SK-N-SH (cell line): ENCODE measurements around the gene RPL29. TPM values are rescaled to one million over a fixed set of nuclear protein-coding genes. Genes with fewer than 3 reads are reported as not detected.

ENCODE experiments used
- CTCF ChIA-PET: fragments of 300-600, 350-600 bp; formaldehyde crosslinking; extraction: SDS; loops from one replicate; lab custom pipeline; 2021; lab: Yijun Ruan, JAX
- POLR2A ChIA-PET: fragments of 350-600 bp; sonication (Branson Sonifier 250); formaldehyde crosslinking; extraction: SDS; loops from one replicate; lab custom pipeline; 2020; ENCODE audit warnings: antibody characterized with exemption, inconsistent platforms; lab: Yijun Ruan, JAX
- DNase-seq: peaks from one replicate; pipeline ENCODE4 v3.0.0; 2012
- H2AFZ ChIP-seq: fragments of 200-600 bp; sonication (generic); 2 replicates; pipeline ENCODE4 v1.8.1; 2016; ENCODE audit warnings: antibody characterized with exemption, mild to moderate bottlenecking, low read depth
- H3F3A ChIP-seq: fragments of 200-600 bp; sonication (generic); replicated peaks from 2 replicates; pipeline ENCODE3; 2016; ENCODE audit warnings: antibody characterized with exemption, mild to moderate bottlenecking; ENCODE audit not compliant: insufficient read depth
- H3K27ac ChIP-seq, 2 experiments: fragments of 200-500 bp in 1 of 2; fragments of 200-600 bp in 1 of 2; sonication (Bioruptor generic) in 1 of 2; sonication (generic), shearing (Covaris generic) in 1 of 2; 2 replicates each; pipeline versions ENCODE4 v1.5.1 to v1.6.1; 2014 to 2016; ENCODE audit warnings: low read depth in 2 of 2, inconsistent platforms in 1 of 2, low read length in 1 of 2, mild to moderate bottlenecking in 1 of 2, mixed read lengths in 1 of 2
- H3K27me3 ChIP-seq: fragments of 200-600 bp; sonication (generic), shearing (Covaris generic); 2 replicates; pipeline ENCODE4 v1.6.1; 2016; ENCODE audit warnings: mixed run types; ENCODE audit not compliant: insufficient read depth
- H3K36me3 ChIP-seq, 2 experiments: fragments of 200-500 bp in 1 of 2; fragments of 200-600 bp in 1 of 2; sonication (Bioruptor generic) in 1 of 2; sonication (generic) in 1 of 2; replicated peaks in 1 of 2; 2 replicates each; pipeline versions ENCODE3 to v1.5.1; 2014 to 2016; ENCODE audit warnings: low read length in 1 of 2, mild to moderate bottlenecking in 1 of 2; ENCODE audit not compliant: insufficient read depth in 2 of 2, control insufficient read depth in 1 of 2
- H3K4me1 ChIP-seq, 2 experiments: fragments of 200-500 bp in 1 of 2; fragments of 200-600 bp in 1 of 2; sonication (Bioruptor generic) in 1 of 2; sonication (generic), shearing (Covaris generic) in 1 of 2; 2 replicates each; pipeline versions ENCODE4 v1.5.1 to v1.6.1; 2014 to 2016; ENCODE audit warnings: low read depth in 1 of 2, low read length in 1 of 2, mixed run types in 1 of 2; ENCODE audit not compliant: insufficient read depth in 2 of 2, control insufficient read depth in 1 of 2
- H3K4me2 ChIP-seq: fragments of 200-600 bp; sonication (generic), shearing (Covaris generic); 2 replicates; pipeline ENCODE4 v1.6.1; 2017; ENCODE audit warnings: mixed run types
- H3K4me3 ChIP-seq, 2 experiments: fragments of 200-500 bp in 1 of 2; fragments of 200-600 bp in 1 of 2; sonication (Bioruptor generic) in 1 of 2; sonication (generic), shearing (Covaris generic) in 1 of 2; 2 replicates each; pipeline versions ENCODE4 v1.5.1 to v1.8.1; 2014 to 2016; ENCODE audit warnings: low read depth in 2 of 2, inconsistent platforms in 1 of 2, low read length in 1 of 2, mild to moderate bottlenecking in 1 of 2, mixed read lengths in 1 of 2, moderate library complexity in 1 of 2
- H3K79me2 ChIP-seq: fragments of 200-600 bp; sonication (generic); 2 replicates; pipeline ENCODE4 v1.8.1; 2017; ENCODE audit warnings: mild to moderate bottlenecking; ENCODE audit not compliant: insufficient read depth
- H3K9ac ChIP-seq: fragments of 200-600 bp; sonication (generic); 2 replicates; pipeline ENCODE4 v1.6.1; 2017; ENCODE audit warnings: mixed run types
- H3K9me2 ChIP-seq: fragments of 200-600 bp; sonication (generic); 2 replicates; pipeline ENCODE4 v1.6.1; 2017; ENCODE audit warnings: mixed run types
- H3K9me3 ChIP-seq: fragments of 200-600 bp; sonication (generic); 2 replicates; pipeline ENCODE4 v1.6.1; 2017; ENCODE audit warnings: mixed run types, mild to moderate bottlenecking, moderate library complexity
- H4K20me1 ChIP-seq: fragments of 200-600 bp; sonication (generic); 2 replicates; pipeline ENCODE4 v1.6.1; 2017; ENCODE audit warnings: mild to moderate bottlenecking, mixed run types; ENCODE audit not compliant: insufficient read depth
- CHD2 ChIP-seq: fragments of 150-350 bp; IDR thresholded peaks from 2 replicates; pipeline ENCODE4 v1.6.1; 2018; ENCODE audit warnings: low read length; ENCODE audit not compliant: partially characterized antibody
- ELF1 ChIP-seq: IDR thresholded peaks from 2 replicates; pipeline ENCODE4 v1.4.0; 2012
- FOXJ3 ChIP-seq: sonication (generic); formaldehyde crosslinking; IDR thresholded peaks from 2 replicates; pipeline ENCODE4 v1.5.1; 2020; ENCODE audit warnings: mild to moderate bottlenecking, missing genetic modification reagents
- GATA2 ChIP-seq: sonication (generic); formaldehyde crosslinking; IDR thresholded peaks from 2 replicates; pipeline ENCODE4 v1.5.0; 2020; ENCODE audit warnings: mild to moderate bottlenecking, missing genetic modification reagents
- IRF3 ChIP-seq: fragments of 150-350 bp; IDR thresholded peaks from 2 replicates; pipeline ENCODE4 v1.6.1; 2016; ENCODE audit warnings: mild to moderate bottlenecking, low read depth, low read length
- JUND ChIP-seq: IDR thresholded peaks from 2 replicates; pipeline ENCODE4 v1.4.0; 2012
- MEF2A ChIP-seq: IDR thresholded peaks from 2 replicates; pipeline ENCODE4 v1.4.0; 2012; ENCODE audit warnings: low read depth, borderline replicate concordance
- MXI1 ChIP-seq: IDR thresholded peaks from 2 replicates; pipeline ENCODE4 v1.6.1; 2012; ENCODE audit warnings: mild to moderate bottlenecking, low read depth, low read length, improper control_type of control experiment
- NRF1 ChIP-seq: IDR thresholded peaks from 2 replicates; pipeline ENCODE4 v1.6.1; 2012; ENCODE audit warnings: low read depth, mild to moderate bottlenecking, low read length
- RAD21 ChIP-seq: IDR thresholded peaks from 2 replicates; pipeline ENCODE4 v1.6.1; 2012; ENCODE audit warnings: mild to moderate bottlenecking, low read length
- RCOR1 ChIP-seq: fragments of 150-350 bp; IDR thresholded peaks from 2 replicates; pipeline ENCODE4 v1.6.1; 2017; ENCODE audit warnings: antibody characterized with exemption, low read length
- REST ChIP-seq: IDR thresholded peaks from 2 replicates; pipeline ENCODE4 v1.6.1; 2012; ENCODE audit warnings: mild to moderate bottlenecking, low read depth, low read length, moderate library complexity
- RFX5 ChIP-seq: IDR thresholded peaks from 2 replicates; pipeline ENCODE4 v1.6.1; 2012; ENCODE audit warnings: mild to moderate bottlenecking, improper control_type of control experiment, low read length
- SIN3A ChIP-seq: IDR thresholded peaks from 2 replicates; pipeline ENCODE4 v1.6.1; 2012; ENCODE audit warnings: low read depth, mild to moderate bottlenecking, low read length, moderate library complexity, borderline replicate concordance
- SMC3 ChIP-seq: IDR thresholded peaks from 2 replicates; pipeline ENCODE4 v1.6.1; 2012; ENCODE audit warnings: low read depth, low read length, improper control_type of control experiment
- TAF1 ChIP-seq: IDR thresholded peaks from 2 replicates; pipeline ENCODE4 v1.6.1; 2012; ENCODE audit warnings: low read depth, mild to moderate bottlenecking, low read length, moderate library complexity, borderline replicate concordance
- TEAD4 ChIP-seq: IDR thresholded peaks from 2 replicates; pipeline ENCODE4 v1.4.0; 2012; ENCODE audit warnings: mild to moderate bottlenecking, borderline replicate concordance; ENCODE audit not compliant: insufficient read depth
- YY1 ChIP-seq: IDR thresholded peaks from 2 replicates; pipeline ENCODE4 v1.4.0; 2012; ENCODE audit warnings: low read depth, mild to moderate bottlenecking
- WGBS: methylation state at CpG from one replicate; pipeline ENCODE4 v1.1.6; 2017; ENCODE audit warnings: low lambda C conversion rate; 5-methylcytosine and 5-hydroxymethylcytosine counted together
- polyA plus RNA-seq, 3 experiments: library from polyadenylated mRNA; depleted of rRNA; stranded (reverse); fragments of >200 nt; gene quantifications; 2 replicates each; pipeline ENCODE4 v1.2.3, GENCODE V29; 2012
- TF ChIP-seq, protein P1 (sequence below): IDR thresholded peaks from 2 replicates; pipeline ENCODE4; 2012

Gene RPL29
- polyA plus RNA-seq, 1 of the 3 experiments (the other 2 are of a cell fraction) = 3,173 TPM

DNA sequence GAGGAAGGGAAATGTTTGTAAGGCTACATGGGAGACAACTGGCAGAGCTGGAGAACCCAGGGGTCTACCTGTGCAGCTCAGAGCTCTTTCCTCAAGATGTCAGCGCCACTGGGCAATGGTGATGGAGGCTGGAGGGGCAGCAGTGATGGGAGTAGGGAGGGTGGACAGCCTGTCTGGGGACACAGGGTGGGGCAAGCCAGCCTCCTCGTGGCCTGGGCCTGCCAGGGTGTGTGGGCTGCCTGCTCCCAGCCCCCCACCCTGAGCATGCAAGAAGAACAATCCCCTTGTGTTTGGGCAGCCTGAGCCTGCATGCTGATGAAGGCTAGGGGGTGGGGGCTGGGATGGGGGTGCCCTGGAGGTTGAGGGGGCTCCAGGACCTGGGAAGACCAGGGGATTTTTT is 29.7 kb downstream of the RPL29 start:
- H3K4me3 ChIP-seq = peak overlapping the region; percentile 76 to 79
- CTCF ChIA-PET = interaction anchor here (0.8 to 10.7 kb wide), 5 partner anchors 8 to 38 kb away, joined by 3 to 84 read pairs (median 10); partner anchors contain the start of genes ABHD14A, ABHD14B, PARP3 and RRP9
- no peak overlapping the region for H2AFZ ChIP-seq
- H3K36me3 ChIP-seq = peaks cover 0 to 5% of the 10 kb centered on the region in 2 experiments
- no peaks in the 10 kb centered on the region for H3K9me3 ChIP-seq
- peaks cover 39% of the 10 kb centered on the region for H3K79me2 ChIP-seq
- H3K9ac ChIP-seq = 0 out of 2 replicates have a peak overlapping the region, but pooled peaks have one; percentile 79
- no peak for DNase-seq
- 93% methylated on average over 2 of the region's 2 CpGs for WGBS
- H3K4me1 ChIP-seq = peaks cover 4 to 61% of the 10 kb centered on the region in 2 experiments; a peak in 2 of 4 replicates
- POLR2A ChIA-PET = interaction anchor here (1.5 kb wide), 1 partner anchor 13 kb away, joined by 4 read pairs; no protein-coding TSS in a partner anchor
- TF ChIP-seq NRF1 = no peak
- no peak for TF ChIP-seq ELF1
- TF ChIP-seq MXI1 = no peak
- TF ChIP-seq YY1 = no peak
- no peak for TF ChIP-seq CHD2
- TF ChIP-seq, protein P1, sequence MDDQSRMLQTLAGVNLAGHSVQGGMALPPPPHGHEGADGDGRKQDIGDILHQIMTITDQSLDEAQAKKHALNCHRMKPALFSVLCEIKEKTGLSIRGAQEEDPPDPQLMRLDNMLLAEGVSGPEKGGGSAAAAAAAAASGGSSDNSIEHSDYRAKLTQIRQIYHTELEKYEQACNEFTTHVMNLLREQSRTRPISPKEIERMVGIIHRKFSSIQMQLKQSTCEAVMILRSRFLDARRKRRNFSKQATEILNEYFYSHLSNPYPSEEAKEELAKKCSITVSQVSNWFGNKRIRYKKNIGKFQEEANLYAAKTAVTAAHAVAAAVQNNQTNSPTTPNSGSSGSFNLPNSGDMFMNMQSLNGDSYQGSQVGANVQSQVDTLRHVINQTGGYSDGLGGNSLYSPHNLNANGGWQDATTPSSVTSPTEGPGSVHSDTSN = no peak
- TF ChIP-seq JUND = no peak
- TF ChIP-seq IRF3 = no peak
- no peak for TF ChIP-seq SMC3
- H3K27me3 ChIP-seq = no peaks in the 10 kb centered on the region
- peak overlapping the region; percentile 99 for H3K4me2 ChIP-seq
- H3F3A ChIP-seq = peaks cover 12% of the 10 kb centered on the region
- peak overlapping the region in 1 of 2 experiments; percentile 74; a peak in 1 of 4 replicates for H3K27ac ChIP-seq
- 0 out of 2 replicates have a peak, but pooled peaks cover 4% of the 10 kb centered on the region for H4K20me1 ChIP-seq
- H3K9me2 ChIP-seq = no peaks in the 10 kb centered on the region

DNA sequence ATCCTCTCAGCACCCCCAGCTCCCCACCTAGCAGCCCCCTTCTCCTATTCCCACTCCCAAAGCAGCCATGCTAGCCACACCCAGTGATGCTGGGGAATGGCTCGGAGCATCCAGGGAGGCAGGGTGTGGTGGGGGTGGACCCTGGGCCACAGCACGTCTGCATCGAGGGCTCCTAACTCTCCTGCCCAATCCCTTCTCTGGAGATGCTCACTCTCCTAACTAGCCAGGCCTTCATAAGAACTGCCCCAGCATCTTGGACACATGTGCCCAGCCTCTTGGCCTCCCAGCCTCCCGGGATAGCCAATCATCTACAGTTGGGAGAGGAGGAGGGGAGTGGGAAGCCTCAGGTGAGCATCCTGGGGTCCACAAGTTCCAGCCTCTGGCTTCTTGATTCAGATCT is 31.2 kb downstream of the RPL29 start:
- 0 out of 2 replicates have a peak, but pooled peaks cover 4% of the 10 kb centered on the region for H4K20me1 ChIP-seq
- DNase-seq = no peak
- H3K27me3 ChIP-seq = no peaks in the 10 kb centered on the region
- TF ChIP-seq MEF2A (no peak), SIN3A (no peak), RCOR1 (no peak), FOXJ3 (CRISPR knock-in tag) (no peak), REST (no peak), IRF3 (no peak), TEAD4 (no peak), RAD21 (no peak), MXI1 (no peak), GATA2 (no peak), TAF1 (no peak), RFX5 (no peak)
- POLR2A ChIA-PET = interaction anchor here (1.2 to 1.8 kb wide), 3 partner anchors 9 to 22 kb away, joined by 3 to 11 read pairs (median 4); partner anchors contain the start of genes ABHD14B and PARP3
- peaks cover 39% of the 10 kb centered on the region for H3K79me2 ChIP-seq
- CTCF ChIA-PET = interaction anchor here (0.8 to 10.7 kb wide), 4 partner anchors 9 to 22 kb away, joined by 4 to 84 read pairs (median 6); partner anchors contain the start of genes ABHD14A, ABHD14B, ACY1 and PARP3
- H3F3A ChIP-seq = peaks cover 9% of the 10 kb centered on the region
- H3K27ac ChIP-seq = no peak overlapping the region; a peak in 1 of 4 replicates
- H3K9me3 ChIP-seq = no peaks in the 10 kb centered on the region
- WGBS = 75% methylated on average over 3 of the region's 4 CpGs
- H3K9ac ChIP-seq = no peak overlapping the region
- peaks cover 4 to 46% of the 10 kb centered on the region in 2 experiments; a peak in 2 of 4 replicates for H3K4me1 ChIP-seq
- H2AFZ ChIP-seq = no peak overlapping the region
- peaks cover 0 to 19% of the 10 kb centered on the region in 2 experiments for H3K36me3 ChIP-seq
- H3K9me2 ChIP-seq = no peaks in the 10 kb centered on the region
- H3K4me2 ChIP-seq = peak overlapping the region; percentile 99; the same call in 1 of the 2 replicates
- no peak overlapping the region for H3K4me3 ChIP-seq
